C4-2B (cell line): ENCODE measurements around the gene PPP2R2B.

Experiments used
- H3K27ac ChIP-seq: fragments of 450-650 bp; 2 replicates; pipeline ENCODE4 v1.5.1; 2017
- ZFX ChIP-seq: fragments of 450-650 bp; IDR thresholded peaks from 2 replicates; pipeline ENCODE4 v1.6.1; 2017
- TF ChIP-seq, protein P1 (sequence below): fragments of 450-650 bp; conservative IDR thresholded peaks from 2 replicates; pipeline ENCODE4 v1.5.1; 2017; ENCODE audit warnings: mild to moderate bottlenecking

PPP2R2B gene

DNA sequence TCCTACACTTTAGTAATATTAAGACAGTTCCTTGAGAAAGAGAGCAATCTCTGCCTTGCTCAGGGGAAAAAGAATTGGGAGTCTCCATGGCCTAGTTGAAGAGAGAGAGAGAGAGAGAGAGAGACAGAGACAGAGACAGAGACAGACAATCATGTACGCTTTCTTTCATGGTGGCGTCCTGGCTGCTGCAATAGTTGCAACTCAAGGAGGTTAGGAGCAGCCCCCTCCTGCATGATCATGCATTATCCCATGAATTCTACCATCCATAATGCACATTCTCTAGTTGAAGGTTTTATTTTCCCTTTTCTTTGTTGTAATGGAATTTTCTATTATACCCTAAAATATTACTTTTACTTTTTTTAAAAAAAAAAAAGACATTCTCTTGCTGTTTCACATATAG, 50.7 kb downstream of the PPP2R2B start:
- H3K27ac ChIP-seq, result no peak overlapping the region
- no peak for TF ChIP-seq ZFX
- TF ChIP-seq, protein P1, sequence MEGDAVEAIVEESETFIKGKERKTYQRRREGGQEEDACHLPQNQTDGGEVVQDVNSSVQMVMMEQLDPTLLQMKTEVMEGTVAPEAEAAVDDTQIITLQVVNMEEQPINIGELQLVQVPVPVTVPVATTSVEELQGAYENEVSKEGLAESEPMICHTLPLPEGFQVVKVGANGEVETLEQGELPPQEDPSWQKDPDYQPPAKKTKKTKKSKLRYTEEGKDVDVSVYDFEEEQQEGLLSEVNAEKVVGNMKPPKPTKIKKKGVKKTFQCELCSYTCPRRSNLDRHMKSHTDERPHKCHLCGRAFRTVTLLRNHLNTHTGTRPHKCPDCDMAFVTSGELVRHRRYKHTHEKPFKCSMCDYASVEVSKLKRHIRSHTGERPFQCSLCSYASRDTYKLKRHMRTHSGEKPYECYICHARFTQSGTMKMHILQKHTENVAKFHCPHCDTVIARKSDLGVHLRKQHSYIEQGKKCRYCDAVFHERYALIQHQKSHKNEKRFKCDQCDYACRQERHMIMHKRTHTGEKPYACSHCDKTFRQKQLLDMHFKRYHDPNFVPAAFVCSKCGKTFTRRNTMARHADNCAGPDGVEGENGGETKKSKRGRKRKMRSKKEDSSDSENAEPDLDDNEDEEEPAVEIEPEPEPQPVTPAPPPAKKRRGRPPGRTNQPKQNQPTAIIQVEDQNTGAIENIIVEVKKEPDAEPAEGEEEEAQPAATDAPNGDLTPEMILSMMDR, result no peak

GRCh38 chr5:146825033-146825432, 53.5 kb downstream of the PPP2R2B start:
- H3K27ac ChIP-seq, result no peak overlapping the region
- TF ChIP-seq, protein P1, result no peak
- TF ChIP-seq ZFX, result no peak

DNA sequence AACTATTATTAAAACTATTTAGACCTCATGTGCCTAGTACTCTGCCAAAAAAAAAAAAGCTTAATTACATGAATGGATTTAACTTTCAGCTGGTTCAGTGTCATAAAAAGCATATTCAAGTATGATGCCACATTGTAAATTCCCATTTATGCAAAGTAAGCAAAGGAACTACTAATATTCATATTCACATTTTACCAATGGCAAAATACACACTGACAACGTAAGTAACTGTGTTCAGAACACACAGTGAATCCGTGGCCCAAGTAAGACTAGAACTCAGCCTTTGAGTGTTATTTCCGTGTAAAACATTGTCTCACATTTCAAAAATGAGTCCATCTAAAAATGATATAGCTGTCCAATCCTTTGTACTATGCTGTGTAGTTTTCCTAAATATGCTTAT, 56.8 kb downstream of the PPP2R2B start:
- H3K27ac ChIP-seq, result no peak overlapping the region
- TF ChIP-seq, protein P1, result no peak
- TF ChIP-seq ZFX, result no peak

DNA sequence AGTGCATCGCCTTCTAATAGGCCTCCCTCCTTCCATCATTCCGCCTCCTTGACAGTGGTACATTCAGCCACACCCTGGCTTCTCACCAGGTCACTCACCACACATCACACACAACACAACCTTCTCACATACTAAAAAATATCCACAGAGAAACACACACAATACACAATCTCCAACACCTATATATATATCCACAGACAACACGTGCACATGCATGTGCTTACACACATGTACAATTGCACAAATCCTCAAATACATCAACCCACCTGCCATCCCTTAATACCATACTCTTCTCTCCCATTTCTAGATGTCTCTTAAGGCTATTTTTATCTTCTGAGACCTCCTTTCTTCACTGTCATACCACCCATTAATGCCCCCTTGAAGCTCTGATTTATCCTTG, 57.6 kb downstream of the PPP2R2B start:
- H3K27ac ChIP-seq, result no peak overlapping the region
- TF ChIP-seq, protein P1, result no peak
- no peak for TF ChIP-seq ZFX

DNA sequence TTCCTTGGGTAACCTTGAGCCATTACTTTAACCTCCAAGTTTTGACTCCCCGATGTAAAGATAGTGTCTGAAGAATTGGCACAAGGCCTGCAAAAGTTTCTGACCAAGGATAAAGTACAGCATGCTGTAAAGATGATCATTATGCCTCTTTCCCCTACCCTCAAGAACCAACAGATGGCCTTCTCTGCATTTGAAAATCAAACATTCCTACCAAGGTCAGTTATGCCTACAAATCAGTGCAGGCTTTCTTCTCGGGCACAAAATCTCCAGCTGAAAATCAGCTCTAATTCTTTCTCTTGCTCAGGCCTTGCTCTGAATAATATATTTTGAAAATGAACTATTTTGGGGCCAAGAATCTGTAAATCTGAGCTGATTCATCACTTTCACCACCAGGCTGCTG, 59.7 kb downstream of the PPP2R2B start:
- no peak for TF ChIP-seq ZFX
- TF ChIP-seq, protein P1, result no peak

GRCh38 chr5:146817973-146818372, 60.6 kb downstream of the PPP2R2B start:
- no peak overlapping the region for H3K27ac ChIP-seq
- TF ChIP-seq, protein P1, result no peak
- TF ChIP-seq ZFX, result no peak

More for the DNA sequence above, 59.7 kb downstream of the PPP2R2B start:
- no peak overlapping the region for H3K27ac ChIP-seq

DNA sequence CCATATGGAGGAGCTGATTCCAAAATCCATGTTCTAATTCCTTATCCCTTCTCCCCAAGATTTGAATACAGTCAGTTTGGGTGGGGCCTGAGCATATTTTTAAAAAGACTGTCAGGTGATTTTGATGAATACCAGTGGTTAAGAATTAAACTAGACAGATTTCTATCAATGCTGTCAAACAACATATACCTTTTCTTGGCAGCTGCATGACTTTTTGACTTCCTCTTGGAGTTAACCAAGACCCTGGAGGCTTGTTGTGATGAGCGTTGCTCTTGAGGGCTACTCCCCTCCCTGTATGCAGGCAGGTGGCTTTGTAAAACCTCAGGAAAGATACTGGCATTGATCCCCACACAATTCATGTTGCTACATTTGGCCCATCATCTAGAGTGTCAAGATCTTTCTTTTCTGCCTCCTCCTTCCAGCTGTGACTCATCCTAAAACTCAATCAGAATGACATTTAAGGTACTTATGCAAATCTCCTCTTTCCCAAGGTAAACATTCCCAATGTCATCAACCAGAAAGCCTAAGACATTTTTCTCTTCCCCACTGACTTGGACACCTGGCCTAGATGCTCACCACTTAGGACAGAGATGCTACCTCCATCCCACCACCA, 61.7 kb downstream of the PPP2R2B start:
- no peak for TF ChIP-seq ZFX
- TF ChIP-seq, protein P1, result no peak
- no peak overlapping the region for H3K27ac ChIP-seq
